Activated T-cell treated with anti-CD3 and anti-CD28 coated beads, Interleukin-2, amount 50 U/mL, for 24 hours (primary cell): ENCODE data around the gene KCNG2.

Experiments
- DNase-seq: peaks from one replicate; pipeline ENCODE4 v3.0.0-alpha.2; 2020
- H3K27ac Mint-ChIP-seq: 2 replicates; pipeline ENCODE4 v1.8.0; 2020; ENCODE audit warnings: mild to moderate bottlenecking, mixed read lengths
- H3K27me3 Mint-ChIP-seq: 2 replicates; pipeline ENCODE4 v1.8.0; 2020; ENCODE audit warnings: mixed read lengths
- H3K36me3 Mint-ChIP-seq: 2 replicates; pipeline ENCODE4 v1.8.0; 2020; ENCODE audit warnings: low read depth, mixed read lengths
- H3K4me1 Mint-ChIP-seq: 2 replicates; pipeline ENCODE4 v1.8.0; 2020; ENCODE audit warnings: low read depth, mixed read lengths
- H3K4me3 Mint-ChIP-seq: 2 replicates; pipeline ENCODE4 v1.8.0; 2020; ENCODE audit warnings: mild to moderate bottlenecking, moderate library complexity, mixed read lengths
- H3K9me3 Mint-ChIP-seq: 2 replicates; pipeline ENCODE4 v1.8.0; 2020; ENCODE audit warnings: mixed read lengths

KCNG2 gene

DNA sequence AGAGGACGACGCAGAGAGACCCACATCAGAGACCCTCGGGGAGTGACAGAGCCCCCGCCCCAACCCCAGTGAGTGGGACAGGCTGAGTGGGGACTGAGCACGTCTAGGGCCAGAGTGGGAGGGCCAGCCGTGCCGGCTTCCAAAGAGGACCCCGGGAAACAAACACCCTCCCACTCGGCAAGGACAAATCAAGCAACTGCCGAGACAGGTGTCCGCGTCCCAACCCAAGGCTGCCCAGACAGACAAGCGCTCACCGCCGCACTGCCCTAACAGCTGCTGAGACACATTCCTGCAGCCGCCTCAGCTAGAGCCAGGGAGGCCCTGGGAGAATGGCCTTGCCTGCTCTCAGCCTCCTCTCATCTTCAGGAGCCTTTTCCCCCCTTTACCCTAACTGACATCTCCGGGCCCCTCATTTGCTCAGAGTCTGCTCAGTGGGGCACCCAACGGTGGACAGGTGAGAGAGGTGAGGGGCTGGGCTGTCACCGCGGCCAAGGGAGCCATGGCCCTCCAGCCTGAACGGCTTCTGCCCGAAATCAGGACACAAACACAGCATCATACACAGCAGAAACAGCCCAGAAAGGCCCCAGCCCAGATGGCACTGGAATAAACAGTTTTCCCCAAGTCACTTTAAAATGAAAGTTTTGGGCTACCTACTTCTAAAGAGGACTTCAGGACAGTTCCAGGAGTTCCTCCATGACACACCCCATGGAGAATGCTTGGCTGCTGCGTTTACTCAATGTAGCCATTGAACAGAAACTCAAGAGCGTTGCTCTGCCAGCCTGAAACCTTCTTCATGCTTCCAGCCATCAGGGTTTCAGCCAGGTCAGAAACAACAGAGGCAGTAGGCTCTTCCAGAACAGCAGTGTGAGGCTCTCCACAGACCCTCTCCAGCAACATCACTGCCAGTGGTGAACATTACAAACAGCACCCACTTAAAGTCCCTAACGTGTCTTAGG is 130.1 kb downstream of the KCNG2 start:
- peak; percentile 19 for DNase-seq
- Mint-ChIP-seq H3K36me3 (peaks cover 86% of the 10 kb centered on the region), H3K4me1 (no peaks in the 10 kb centered on the region), H3K27ac (no peak overlapping the region), H3K4me3 (no peak overlapping the region), H3K27me3 (no peaks in the 10 kb centered on the region), H3K9me3 (peaks cover 28% of the 10 kb centered on the region)

DNA sequence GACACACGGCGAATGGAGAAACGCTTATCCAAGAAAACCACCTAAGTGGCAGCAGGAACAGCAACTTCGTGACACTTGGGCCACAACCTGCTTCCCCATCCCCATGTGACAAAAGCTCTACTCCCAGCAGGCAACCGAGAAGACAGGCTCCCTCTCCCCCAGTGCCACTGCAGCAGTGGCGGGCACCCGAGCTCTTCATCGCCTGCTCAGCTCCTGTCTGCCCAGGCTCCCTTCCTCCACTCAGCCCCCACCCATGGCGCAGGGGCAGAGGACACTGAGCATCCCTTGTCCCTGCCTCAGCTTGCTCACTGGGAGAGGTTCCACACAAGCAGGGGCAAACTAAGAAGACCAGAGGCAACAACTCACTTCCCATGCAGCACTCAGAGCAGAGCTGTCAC is 130.8 kb downstream of the KCNG2 start:
- Mint-ChIP-seq H3K36me3 (peaks cover 89% of the 10 kb centered on the region), H3K27ac (no peak overlapping the region), H3K4me3 (no peak overlapping the region), H3K4me1 (no peaks in the 10 kb centered on the region), H3K9me3 (peaks cover 34% of the 10 kb centered on the region), H3K27me3 (no peaks in the 10 kb centered on the region)
- no peak for DNase-seq

DNA sequence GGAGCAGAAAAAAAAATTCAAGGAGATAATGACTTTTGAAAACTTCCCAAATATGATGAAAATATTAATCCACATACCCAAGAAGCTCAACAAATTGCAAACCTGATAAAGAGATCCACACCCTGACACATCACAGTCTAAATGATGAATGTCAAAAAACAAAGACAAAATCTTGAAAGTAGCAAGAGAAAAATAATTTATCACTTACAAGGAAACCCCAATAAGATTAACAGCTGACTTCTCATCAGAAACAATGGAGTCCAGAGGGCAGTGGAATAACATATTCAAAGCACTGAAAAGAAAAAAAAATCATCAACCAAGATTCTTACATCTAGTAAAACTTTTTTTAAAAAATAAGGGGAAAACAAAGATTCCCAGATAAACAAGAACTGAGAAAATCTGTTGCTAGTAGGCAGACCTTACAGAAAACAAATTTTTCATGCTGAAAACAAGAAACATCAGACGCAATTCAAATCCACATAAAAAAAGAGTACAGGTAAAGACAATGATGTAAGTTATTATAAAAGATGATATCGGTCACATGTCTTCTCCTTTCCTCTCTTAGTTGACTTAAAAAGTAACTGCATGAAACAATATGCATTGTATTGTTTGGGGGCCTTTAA is 132.4 kb downstream of the KCNG2 start:
- peaks cover 91% of the 10 kb centered on the region for H3K36me3 Mint-ChIP-seq
- no peaks in the 10 kb centered on the region for H3K4me1 Mint-ChIP-seq
- DNase-seq, result no peak
- H3K4me3 Mint-ChIP-seq, result no peak overlapping the region
- H3K27me3 Mint-ChIP-seq, result no peaks in the 10 kb centered on the region
- H3K27ac Mint-ChIP-seq, result no peak overlapping the region
- peaks cover 41% of the 10 kb centered on the region for H3K9me3 Mint-ChIP-seq

- no peak overlapping the region for H3K4me3 Mint-ChIP-seq
- no peak overlapping the region for H3K27ac Mint-ChIP-seq
- H3K9me3 Mint-ChIP-seq, result peaks cover 41% of the 10 kb centered on the region
- no peak for DNase-seq
- no peaks in the 10 kb centered on the region for H3K4me1 Mint-ChIP-seq
- H3K27me3 Mint-ChIP-seq, result no peaks in the 10 kb centered on the region
- H3K36me3 Mint-ChIP-seq, result peaks cover 93% of the 10 kb centered on the region
These were observed 133.7 kb downstream of the KCNG2 start for GRCh38 chr18:79931475-79931874.

GRCh38 chr18:79932907-79933306 is 135.2 kb downstream of the KCNG2 start:
- Mint-ChIP-seq H3K27ac (no peak overlapping the region), H3K9me3 (peaks cover 46% of the 10 kb centered on the region), H3K4me3 (no peak overlapping the region), H3K27me3 (no peaks in the 10 kb centered on the region), H3K36me3 (peaks cover 96% of the 10 kb centered on the region), H3K4me1 (no peaks in the 10 kb centered on the region)
- no peak for DNase-seq

DNA sequence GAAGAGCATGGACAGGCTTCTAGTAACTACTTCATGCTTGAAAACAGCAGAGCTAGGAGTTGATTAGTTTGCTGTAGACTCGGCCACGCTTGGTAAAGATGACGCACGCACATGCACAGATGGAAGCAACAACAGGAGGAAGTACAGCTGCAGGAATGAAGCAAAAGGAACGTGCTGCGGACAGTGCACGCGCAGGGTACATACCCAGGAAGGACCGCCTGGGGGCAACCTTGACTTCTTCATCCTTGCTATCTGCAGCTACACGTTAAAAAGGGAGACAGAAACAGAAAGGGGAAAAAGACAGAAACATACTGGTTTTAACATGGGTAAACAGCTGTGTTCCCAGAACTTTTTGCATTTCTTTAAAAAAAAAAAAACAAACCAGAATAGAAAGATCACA is 136.0 kb downstream of the KCNG2 start:
- Mint-ChIP-seq H3K36me3 (peaks cover 96% of the 10 kb centered on the region), H3K27ac (no peak overlapping the region), H3K4me1 (no peaks in the 10 kb centered on the region), H3K9me3 (peaks cover 46% of the 10 kb centered on the region), H3K27me3 (no peaks in the 10 kb centered on the region), H3K4me3 (no peak overlapping the region)
- DNase-seq, result peak; percentile 3

GRCh38 chr18:79934311-79935097 is 136.8 kb downstream of the KCNG2 start:
- peaks cover 39% of the 10 kb centered on the region for H3K9me3 Mint-ChIP-seq
- peaks cover 96% of the 10 kb centered on the region for H3K36me3 Mint-ChIP-seq
- H3K4me1 Mint-ChIP-seq, result no peaks in the 10 kb centered on the region
- H3K4me3 Mint-ChIP-seq, result no peak overlapping the region
- H3K27ac Mint-ChIP-seq, result no peak overlapping the region
- H3K27me3 Mint-ChIP-seq, result no peaks in the 10 kb centered on the region
- no peak for DNase-seq

- no peak overlapping the region for H3K27ac Mint-ChIP-seq
- H3K4me3 Mint-ChIP-seq, result no peak overlapping the region
- peaks cover 96% of the 10 kb centered on the region for H3K36me3 Mint-ChIP-seq
- no peak for DNase-seq
- no peaks in the 10 kb centered on the region for H3K27me3 Mint-ChIP-seq
- peaks cover 2% of the 10 kb centered on the region for H3K4me1 Mint-ChIP-seq
- peaks cover 33% of the 10 kb centered on the region for H3K9me3 Mint-ChIP-seq
These were observed 137.4 kb downstream of the KCNG2 start for GRCh38 chr18:79935098-79935480.

GRCh38 chr18:79935499-79935898 is 137.8 kb downstream of the KCNG2 start:
- DNase-seq, result no peak
- Mint-ChIP-seq H3K27ac (no peak overlapping the region), H3K9me3 (peaks cover 29% of the 10 kb centered on the region), H3K27me3 (no peaks in the 10 kb centered on the region), H3K4me3 (no peak overlapping the region), H3K4me1 (peaks cover 2% of the 10 kb centered on the region), H3K36me3 (peaks cover 96% of the 10 kb centered on the region)

GRCh38 chr18:79935925-79936324 is 138.2 kb downstream of the KCNG2 start:
- peaks cover 29% of the 10 kb centered on the region for H3K9me3 Mint-ChIP-seq
- H3K36me3 Mint-ChIP-seq, result peaks cover 96% of the 10 kb centered on the region
- peaks cover 2% of the 10 kb centered on the region for H3K4me1 Mint-ChIP-seq
- no peak overlapping the region for H3K27ac Mint-ChIP-seq
- no peak for DNase-seq
- no peaks in the 10 kb centered on the region for H3K27me3 Mint-ChIP-seq
- no peak overlapping the region for H3K4me3 Mint-ChIP-seq

DNA sequence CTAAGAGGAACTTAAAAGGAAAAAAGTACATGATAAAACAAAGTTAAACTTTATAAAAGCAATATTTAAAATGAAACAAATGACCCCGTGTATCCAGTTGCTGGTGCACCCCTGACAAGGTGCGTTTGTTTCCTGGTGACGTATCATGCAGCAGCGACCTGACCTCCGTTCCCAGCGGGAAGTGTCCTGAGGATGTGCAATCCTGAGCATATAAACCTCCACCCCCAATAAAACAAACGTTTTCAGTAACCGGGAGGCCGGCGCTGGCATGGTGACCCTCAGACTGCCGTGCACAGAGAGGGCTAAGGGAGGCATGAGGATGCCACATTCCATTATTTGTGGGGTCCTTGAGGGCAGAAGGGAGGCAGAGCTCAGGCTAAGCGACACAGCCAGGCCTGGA is 138.9 kb downstream of the KCNG2 start:
- peaks cover 24% of the 10 kb centered on the region for H3K9me3 Mint-ChIP-seq
- peaks cover 2% of the 10 kb centered on the region for H3K4me1 Mint-ChIP-seq
- H3K36me3 Mint-ChIP-seq, result peaks cover 96% of the 10 kb centered on the region
- H3K27ac Mint-ChIP-seq, result no peak overlapping the region
- no peak overlapping the region for H3K4me3 Mint-ChIP-seq
- DNase-seq, result no peak
- H3K27me3 Mint-ChIP-seq, result no peaks in the 10 kb centered on the region

DNA sequence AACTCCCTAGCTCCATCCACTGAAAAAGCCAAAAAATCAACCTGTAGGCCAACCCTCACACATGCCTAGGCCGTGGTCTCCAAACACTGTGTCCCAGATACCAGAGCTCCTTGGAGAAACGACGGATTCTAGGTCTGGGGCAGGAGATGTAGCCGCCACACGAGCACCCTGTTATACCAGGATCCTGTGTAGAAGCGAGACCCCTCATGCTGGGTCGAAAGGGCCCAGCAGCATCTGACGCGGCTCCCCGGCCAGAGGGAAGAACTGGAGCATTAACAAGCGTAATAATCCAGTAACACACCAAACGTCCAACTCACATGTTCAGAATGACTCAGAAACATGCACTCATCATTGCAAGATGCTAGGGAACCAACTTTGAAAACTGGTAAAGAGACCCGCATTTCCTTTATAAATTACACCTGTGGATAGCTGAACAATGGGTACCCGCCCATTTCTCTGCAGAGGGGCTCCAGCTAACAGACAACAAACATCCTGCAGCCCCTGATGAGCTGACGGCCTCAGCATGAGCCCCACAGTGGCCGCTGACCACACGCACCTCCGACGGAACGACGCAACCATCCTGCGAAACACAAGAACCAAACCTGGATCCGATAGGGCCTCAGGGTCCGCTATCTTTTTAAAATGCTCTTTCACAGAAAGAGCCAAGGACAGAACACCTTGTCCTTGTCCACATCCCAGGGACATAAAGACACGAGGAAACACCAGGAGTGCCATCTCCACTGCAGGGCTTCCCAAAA is 139.5 kb downstream of the KCNG2 start:
- Mint-ChIP-seq H3K27ac (no peak overlapping the region), H3K4me3 (no peak overlapping the region), H3K27me3 (no peaks in the 10 kb centered on the region), H3K4me1 (peaks cover 2% of the 10 kb centered on the region), H3K9me3 (peaks cover 21% of the 10 kb centered on the region), H3K36me3 (peaks cover 98% of the 10 kb centered on the region)
- DNase-seq, result no peak

DNA sequence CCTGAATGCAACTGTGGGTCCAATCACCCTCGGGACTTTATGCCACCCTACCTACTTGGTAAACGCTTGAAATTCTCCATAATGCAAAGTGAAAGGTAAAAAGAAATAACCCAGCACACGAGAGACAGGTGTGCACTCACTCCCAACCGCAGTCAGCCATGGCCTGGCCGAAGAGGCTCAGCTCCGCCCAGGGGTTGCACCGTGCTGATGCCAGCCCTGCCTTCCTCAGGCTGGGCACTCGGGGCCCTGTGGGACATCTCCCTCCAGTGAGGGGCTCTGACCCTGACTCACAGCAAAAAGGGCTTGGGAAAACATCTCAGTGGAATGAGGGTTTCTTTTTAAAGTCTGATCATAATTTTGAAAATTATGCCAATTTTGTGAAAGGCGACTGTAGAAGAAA is 140.5 kb downstream of the KCNG2 start:
- Mint-ChIP-seq H3K36me3 (peaks cover 98% of the 10 kb centered on the region), H3K4me1 (peaks cover 7% of the 10 kb centered on the region), H3K27me3 (no peaks in the 10 kb centered on the region), H3K9me3 (peaks cover 14% of the 10 kb centered on the region), H3K4me3 (no peak overlapping the region), H3K27ac (no peak overlapping the region)
- DNase-seq, result no peak

DNA sequence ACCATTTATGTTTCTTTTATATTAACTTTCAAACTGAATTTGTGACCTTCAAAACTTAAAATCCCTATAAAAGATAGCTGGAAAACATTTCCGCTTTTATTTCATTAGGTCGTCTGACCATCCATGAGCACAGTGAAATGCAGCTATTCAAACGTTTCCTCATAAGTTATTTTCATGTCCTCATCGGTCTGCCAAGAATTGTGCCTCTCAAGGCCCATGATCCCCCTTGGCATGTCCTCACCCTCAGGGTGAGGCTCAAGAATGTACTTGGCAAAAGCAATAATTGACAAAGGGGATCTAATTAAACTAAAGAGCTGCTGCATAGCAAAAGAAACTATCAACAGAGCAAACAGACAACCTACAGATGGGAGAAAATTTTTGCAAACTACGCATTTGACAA is 141.4 kb downstream of the KCNG2 start:
- peaks cover 91% of the 10 kb centered on the region for H3K36me3 Mint-ChIP-seq
- H3K27ac Mint-ChIP-seq, result no peak overlapping the region
- H3K4me1 Mint-ChIP-seq, result peaks cover 10% of the 10 kb centered on the region
- H3K4me3 Mint-ChIP-seq, result no peak overlapping the region
- DNase-seq, result no peak
- H3K27me3 Mint-ChIP-seq, result no peaks in the 10 kb centered on the region
- H3K9me3 Mint-ChIP-seq, result peaks cover 6% of the 10 kb centered on the region
